ENCODE results near the gene TMEM170A.

DNA sequence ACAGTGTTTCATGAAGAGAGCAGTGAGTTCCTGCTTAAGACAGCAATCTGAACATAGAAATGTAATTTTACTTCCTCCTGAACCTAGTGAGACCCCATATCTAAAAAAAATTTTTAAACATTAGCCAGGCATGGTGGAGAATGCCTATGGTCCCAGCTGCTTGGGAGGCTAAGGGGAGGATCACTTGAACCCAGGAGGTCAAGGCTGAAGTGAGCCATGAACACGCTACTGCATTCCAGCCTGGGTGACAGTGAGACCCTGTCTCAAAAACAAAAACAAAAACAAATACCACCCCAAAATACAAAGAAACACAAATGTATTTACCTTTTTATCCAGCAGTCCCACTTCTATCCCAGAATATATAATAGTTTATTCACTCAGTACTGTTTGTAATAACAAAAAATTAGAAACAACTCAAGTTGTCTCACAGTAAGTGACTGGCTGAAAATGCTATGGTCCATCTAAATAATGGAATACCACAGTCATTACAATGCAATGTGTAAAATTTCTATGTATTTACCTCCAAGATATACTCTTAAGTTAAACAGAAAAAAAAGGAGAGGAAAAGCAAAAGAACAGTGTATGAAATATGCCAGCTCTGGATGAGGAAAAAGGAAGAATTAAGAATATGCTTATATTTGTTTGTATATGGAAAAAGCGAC, 47.5 kb downstream of the TMEM170A start:
- TF ChIP-seq, protein P1, sequence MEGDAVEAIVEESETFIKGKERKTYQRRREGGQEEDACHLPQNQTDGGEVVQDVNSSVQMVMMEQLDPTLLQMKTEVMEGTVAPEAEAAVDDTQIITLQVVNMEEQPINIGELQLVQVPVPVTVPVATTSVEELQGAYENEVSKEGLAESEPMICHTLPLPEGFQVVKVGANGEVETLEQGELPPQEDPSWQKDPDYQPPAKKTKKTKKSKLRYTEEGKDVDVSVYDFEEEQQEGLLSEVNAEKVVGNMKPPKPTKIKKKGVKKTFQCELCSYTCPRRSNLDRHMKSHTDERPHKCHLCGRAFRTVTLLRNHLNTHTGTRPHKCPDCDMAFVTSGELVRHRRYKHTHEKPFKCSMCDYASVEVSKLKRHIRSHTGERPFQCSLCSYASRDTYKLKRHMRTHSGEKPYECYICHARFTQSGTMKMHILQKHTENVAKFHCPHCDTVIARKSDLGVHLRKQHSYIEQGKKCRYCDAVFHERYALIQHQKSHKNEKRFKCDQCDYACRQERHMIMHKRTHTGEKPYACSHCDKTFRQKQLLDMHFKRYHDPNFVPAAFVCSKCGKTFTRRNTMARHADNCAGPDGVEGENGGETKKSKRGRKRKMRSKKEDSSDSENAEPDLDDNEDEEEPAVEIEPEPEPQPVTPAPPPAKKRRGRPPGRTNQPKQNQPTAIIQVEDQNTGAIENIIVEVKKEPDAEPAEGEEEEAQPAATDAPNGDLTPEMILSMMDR (IDR thresholded peaks at IDR 0.05; ENCODE audit: low read depth, low read length): no peak
- TF ChIP-seq POLR2A (IDR thresholded peaks at IDR 0.05; ENCODE audit: extremely low read depth, insufficient read length) (no peak), MAX (IDR thresholded peaks at IDR 0.05; ENCODE audit: low read depth, low read length) (no peak)
